HG02623 (cell line): ENCODE results near the gene TRPV6.

Source experiments
- ATAC-seq: cut with Tn5 transposase; IDR thresholded peaks from one replicate; pipeline ENCODE4 v1.9.1; 2021; ENCODE audit warnings: moderate library complexity; ENCODE audit not compliant: unreplicated experiment

Gene TRPV6

GRCh38 chr7:142885311-142886230 is at the start of gene TRPV6:
Gene TRPV6 (minus strand): TSS chr7:142885745.
- ATAC-seq = no peak

GRCh38 chr7:142934056-142934455 is 48.5 kb upstream of the TRPV6 start:
- no peak for ATAC-seq

- no peak for ATAC-seq
Observed at GRCh38 chr7:142933624-142934023, 48.1 kb upstream of the TRPV6 start, which contains the start of gene TRPV5. Gene TRPV5 (minus strand): TSS chr7:142933746. CDS start chr7:142933459, 287 bp downstream.

GRCh38 chr7:142933092-142933475 is 47.5 kb upstream of the TRPV6 start:
- ATAC-seq = no peak

GRCh38 chr7:142932386-142933091 is 47.0 kb upstream of the TRPV6 start:
- no peak for ATAC-seq

- ATAC-seq = no peak
Observed at GRCh38 chr7:142930126-142930730, 44.7 kb upstream of the TRPV6 start.

- no peak for ATAC-seq
Observed at GRCh38 chr7:142927949-142928348, 42.4 kb upstream of the TRPV6 start.

- ATAC-seq = no peak
Observed at GRCh38 chr7:142927085-142927745, 41.7 kb upstream of the TRPV6 start.

- no peak for ATAC-seq
Observed at GRCh38 chr7:142925413-142925812, 39.9 kb upstream of the TRPV6 start.

- no peak for ATAC-seq
Observed at GRCh38 chr7:142923391-142923790, 37.8 kb upstream of the TRPV6 start.

GRCh38 chr7:142919656-142920055 is 34.1 kb upstream of the TRPV6 start:
- ATAC-seq = no peak

- ATAC-seq = no peak
Observed at GRCh38 chr7:142918901-142919300, 33.4 kb upstream of the TRPV6 start.

- no peak for ATAC-seq
Observed at GRCh38 chr7:142917447-142917846, 31.9 kb upstream of the TRPV6 start.

- ATAC-seq = no peak
Observed at GRCh38 chr7:142916508-142916907, 31.0 kb upstream of the TRPV6 start.

GRCh38 chr7:142915315-142915714 is 29.8 kb upstream of the TRPV6 start:
- no peak for ATAC-seq

- no peak for ATAC-seq
Observed at GRCh38 chr7:142914121-142914520, 28.6 kb upstream of the TRPV6 start.

- no peak for ATAC-seq
Observed at GRCh38 chr7:142913566-142913965, 28.0 kb upstream of the TRPV6 start.

- no peak for ATAC-seq
Observed at GRCh38 chr7:142913051-142913450, 27.5 kb upstream of the TRPV6 start.

- ATAC-seq = no peak
Observed at GRCh38 chr7:142910481-142910880, 24.9 kb upstream of the TRPV6 start.

- ATAC-seq = no peak
Observed at GRCh38 chr7:142910031-142910433, 24.5 kb upstream of the TRPV6 start.
